ENCODE measurements around the gene SDE2. TPM values are rescaled to one million over a fixed set of nuclear protein-coding genes. Genes with fewer than 3 reads are reported as not detected.

SDE2 gene
- total and polyA plus RNA-seq, 2 of the 8 experiments (the other 6 are each of a cell fraction or from before 2014, with no cell fraction given): 8.5 to 16.7 TPM

DNA sequence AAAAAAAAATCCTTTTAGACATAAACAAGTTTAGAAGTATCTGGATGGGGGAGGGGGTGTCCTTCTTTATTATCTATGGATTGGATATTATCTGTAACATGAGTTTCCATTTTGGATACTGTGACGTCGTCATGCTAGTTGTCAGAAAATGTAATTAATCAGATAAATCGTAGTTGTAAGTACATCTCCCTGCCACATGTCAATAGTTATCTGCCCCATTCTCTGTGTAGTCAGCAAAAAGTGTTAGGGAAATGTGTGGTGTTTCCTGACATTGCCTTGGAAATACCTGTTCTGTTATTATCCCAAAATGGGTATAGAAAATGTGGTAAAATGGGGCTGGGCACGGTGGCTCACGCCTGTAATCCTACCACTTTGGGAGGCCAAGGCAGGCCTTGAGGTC, 24.6 kb upstream of the SDE2 start (continued):
- TF ChIP-seq, protein P1, sequence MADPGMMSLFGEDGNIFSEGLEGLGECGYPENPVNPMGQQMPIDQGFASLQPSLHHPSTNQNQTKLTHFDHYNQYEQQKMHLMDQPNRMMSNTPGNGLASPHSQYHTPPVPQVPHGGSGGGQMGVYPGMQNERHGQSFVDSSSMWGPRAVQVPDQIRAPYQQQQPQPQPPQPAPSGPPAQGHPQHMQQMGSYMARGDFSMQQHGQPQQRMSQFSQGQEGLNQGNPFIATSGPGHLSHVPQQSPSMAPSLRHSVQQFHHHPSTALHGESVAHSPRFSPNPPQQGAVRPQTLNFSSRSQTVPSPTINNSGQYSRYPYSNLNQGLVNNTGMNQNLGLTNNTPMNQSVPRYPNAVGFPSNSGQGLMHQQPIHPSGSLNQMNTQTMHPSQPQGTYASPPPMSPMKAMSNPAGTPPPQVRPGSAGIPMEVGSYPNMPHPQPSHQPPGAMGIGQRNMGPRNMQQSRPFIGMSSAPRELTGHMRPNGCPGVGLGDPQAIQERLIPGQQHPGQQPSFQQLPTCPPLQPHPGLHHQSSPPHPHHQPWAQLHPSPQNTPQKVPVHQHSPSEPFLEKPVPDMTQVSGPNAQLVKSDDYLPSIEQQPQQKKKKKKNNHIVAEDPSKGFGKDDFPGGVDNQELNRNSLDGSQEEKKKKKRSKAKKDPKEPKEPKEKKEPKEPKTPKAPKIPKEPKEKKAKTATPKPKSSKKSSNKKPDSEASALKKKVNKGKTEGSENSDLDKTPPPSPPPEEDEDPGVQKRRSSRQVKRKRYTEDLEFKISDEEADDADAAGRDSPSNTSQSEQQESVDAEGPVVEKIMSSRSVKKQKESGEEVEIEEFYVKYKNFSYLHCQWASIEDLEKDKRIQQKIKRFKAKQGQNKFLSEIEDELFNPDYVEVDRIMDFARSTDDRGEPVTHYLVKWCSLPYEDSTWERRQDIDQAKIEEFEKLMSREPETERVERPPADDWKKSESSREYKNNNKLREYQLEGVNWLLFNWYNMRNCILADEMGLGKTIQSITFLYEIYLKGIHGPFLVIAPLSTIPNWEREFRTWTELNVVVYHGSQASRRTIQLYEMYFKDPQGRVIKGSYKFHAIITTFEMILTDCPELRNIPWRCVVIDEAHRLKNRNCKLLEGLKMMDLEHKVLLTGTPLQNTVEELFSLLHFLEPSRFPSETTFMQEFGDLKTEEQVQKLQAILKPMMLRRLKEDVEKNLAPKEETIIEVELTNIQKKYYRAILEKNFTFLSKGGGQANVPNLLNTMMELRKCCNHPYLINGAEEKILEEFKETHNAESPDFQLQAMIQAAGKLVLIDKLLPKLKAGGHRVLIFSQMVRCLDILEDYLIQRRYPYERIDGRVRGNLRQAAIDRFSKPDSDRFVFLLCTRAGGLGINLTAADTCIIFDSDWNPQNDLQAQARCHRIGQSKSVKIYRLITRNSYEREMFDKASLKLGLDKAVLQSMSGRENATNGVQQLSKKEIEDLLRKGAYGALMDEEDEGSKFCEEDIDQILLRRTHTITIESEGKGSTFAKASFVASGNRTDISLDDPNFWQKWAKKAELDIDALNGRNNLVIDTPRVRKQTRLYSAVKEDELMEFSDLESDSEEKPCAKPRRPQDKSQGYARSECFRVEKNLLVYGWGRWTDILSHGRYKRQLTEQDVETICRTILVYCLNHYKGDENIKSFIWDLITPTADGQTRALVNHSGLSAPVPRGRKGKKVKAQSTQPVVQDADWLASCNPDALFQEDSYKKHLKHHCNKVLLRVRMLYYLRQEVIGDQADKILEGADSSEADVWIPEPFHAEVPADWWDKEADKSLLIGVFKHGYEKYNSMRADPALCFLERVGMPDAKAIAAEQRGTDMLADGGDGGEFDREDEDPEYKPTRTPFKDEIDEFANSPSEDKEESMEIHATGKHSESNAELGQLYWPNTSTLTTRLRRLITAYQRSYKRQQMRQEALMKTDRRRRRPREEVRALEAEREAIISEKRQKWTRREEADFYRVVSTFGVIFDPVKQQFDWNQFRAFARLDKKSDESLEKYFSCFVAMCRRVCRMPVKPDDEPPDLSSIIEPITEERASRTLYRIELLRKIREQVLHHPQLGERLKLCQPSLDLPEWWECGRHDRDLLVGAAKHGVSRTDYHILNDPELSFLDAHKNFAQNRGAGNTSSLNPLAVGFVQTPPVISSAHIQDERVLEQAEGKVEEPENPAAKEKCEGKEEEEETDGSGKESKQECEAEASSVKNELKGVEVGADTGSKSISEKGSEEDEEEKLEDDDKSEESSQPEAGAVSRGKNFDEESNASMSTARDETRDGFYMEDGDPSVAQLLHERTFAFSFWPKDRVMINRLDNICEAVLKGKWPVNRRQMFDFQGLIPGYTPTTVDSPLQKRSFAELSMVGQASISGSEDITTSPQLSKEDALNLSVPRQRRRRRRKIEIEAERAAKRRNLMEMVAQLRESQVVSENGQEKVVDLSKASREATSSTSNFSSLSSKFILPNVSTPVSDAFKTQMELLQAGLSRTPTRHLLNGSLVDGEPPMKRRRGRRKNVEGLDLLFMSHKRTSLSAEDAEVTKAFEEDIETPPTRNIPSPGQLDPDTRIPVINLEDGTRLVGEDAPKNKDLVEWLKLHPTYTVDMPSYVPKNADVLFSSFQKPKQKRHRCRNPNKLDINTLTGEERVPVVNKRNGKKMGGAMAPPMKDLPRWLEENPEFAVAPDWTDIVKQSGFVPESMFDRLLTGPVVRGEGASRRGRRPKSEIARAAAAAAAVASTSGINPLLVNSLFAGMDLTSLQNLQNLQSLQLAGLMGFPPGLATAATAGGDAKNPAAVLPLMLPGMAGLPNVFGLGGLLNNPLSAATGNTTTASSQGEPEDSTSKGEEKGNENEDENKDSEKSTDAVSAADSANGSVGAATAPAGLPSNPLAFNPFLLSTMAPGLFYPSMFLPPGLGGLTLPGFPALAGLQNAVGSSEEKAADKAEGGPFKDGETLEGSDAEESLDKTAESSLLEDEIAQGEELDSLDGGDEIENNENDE (IDR thresholded peaks at IDR 0.05; ENCODE audit: insufficient replicate concordance, low read length): no peak
- no peak for TF ChIP-seq BCL11A (IDR thresholded peaks at IDR 0.05; ENCODE audit: low read depth in 2 of 2, low read length in 2 of 2)
- no peak for TF ChIP-seq EZH2 (IDR thresholded peaks at IDR 0.05; ENCODE audit: low read depth, low read length, severe bottlenecking)
- no peak for TF ChIP-seq SP2 (IDR thresholded peaks at IDR 0.05; ENCODE audit: low read length)
- no peak for TF ChIP-seq GTF2F1 (IDR thresholded peaks at IDR 0.05; ENCODE audit: borderline replicate concordance, low read depth, low read length)
- no peak for TF ChIP-seq TBP (IDR thresholded peaks at IDR 0.05; ENCODE audit: low read depth, low read length)
- no peak for TF ChIP-seq JUND (IDR thresholded peaks at IDR 0.05; ENCODE audit: low read length)
- no peak for TF ChIP-seq CTBP2 (IDR thresholded peaks at IDR 0.05; ENCODE audit: borderline replicate concordance, insufficient read depth, insufficient read length, low read length)
- TF ChIP-seq NRF1 (IDR thresholded peaks at IDR 0.05; ENCODE audit: low read depth, low read length): no peak
- TF ChIP-seq RNF2 (IDR thresholded peaks at IDR 0.05; ENCODE audit: borderline replicate concordance, low read depth, low read length, missing control alignments, poor library complexity, severe bottlenecking): no peak
- TF ChIP-seq MAFK (IDR thresholded peaks at IDR 0.05; ENCODE audit: low read depth, low read length): no peak
- no peak for TF ChIP-seq HDAC6 (IDR thresholded peaks at IDR 0.05; ENCODE audit: low read depth, low read length)

All from H1 (cell line).